ENCODE results near the gene DCTN1. TPM values are rescaled to one million over a fixed set of nuclear protein-coding genes. Genes with fewer than 3 reads are reported as not detected.

The DCTN1 gene
- total RNA-seq, 1 experiment from 2014 or later: 129 TPM

- Mint-ChIP-seq H3K27me3 (ENCODE audit: unreplicated experiment) (no peaks in the 10 kb centered on the region), H3K27ac (ENCODE audit: unreplicated experiment) (no peak overlapping the region), H3K4me3 (ENCODE audit: low read depth, unreplicated experiment) (no peak overlapping the region), H3K9me3 (ENCODE audit: low read depth, unreplicated experiment) (no peaks in the 10 kb centered on the region), H3K36me3 (ENCODE audit: insufficient read depth, unreplicated experiment) (no peaks in the 10 kb centered on the region), H3K4me1 (ENCODE audit: low read depth, unreplicated experiment) (no peaks in the 10 kb centered on the region)
- TF ChIP-seq CTCF (IDR thresholded peaks at IDR 0.05; ENCODE audit: unreplicated experiment): no peak
- DNase-seq: no peak
- no TSS peak for BruUV-seq (replicated peaks)
- CTCF ChIA-PET: interaction anchor here (0.6 to 1.2 kb wide), 6 partner anchors 58 to 510 kb away, joined by 3 to 14 read pairs (median 6); no protein-coding TSS in a partner anchor
- intact Hi-C loops (cut with micrococcal nuclease; ENCODE audit: unreplicated experiment): loop anchor here (2.0 to 10.0 kb wide), 3 partner anchors 67 to 201 kb away; no protein-coding TSS in a partner anchor
Measured at GRCh38 chr2:74333896-74334586, 46.1 kb downstream of the DCTN1 start.

- no peak for TF ChIP-seq CTCF (IDR thresholded peaks at IDR 0.05; ENCODE audit: unreplicated experiment)
- BruUV-seq (replicated peaks): no TSS peak
Measured at GRCh38 chr2:74333175-74333574, 46.9 kb downstream of the DCTN1 start.

GRCh38 chr2:74332550-74333174 lies 47.4 kb downstream of the DCTN1 start:
- H3K27me3 Mint-ChIP-seq (ENCODE audit: unreplicated experiment): no peaks in the 10 kb centered on the region
- H3K4me1 Mint-ChIP-seq (ENCODE audit: low read depth, unreplicated experiment): no peaks in the 10 kb centered on the region
- H3K4me3 Mint-ChIP-seq (ENCODE audit: low read depth, unreplicated experiment): no peak overlapping the region
- H3K27ac Mint-ChIP-seq (ENCODE audit: unreplicated experiment): no peak overlapping the region
- H3K36me3 Mint-ChIP-seq (ENCODE audit: insufficient read depth, unreplicated experiment): no peaks in the 10 kb centered on the region
- intact Hi-C loops (cut with micrococcal nuclease; ENCODE audit: unreplicated experiment): loop anchor here (10.0 kb wide), 1 partner anchor 202 kb away; no protein-coding TSS in a partner anchor
- TF ChIP-seq CTCF (IDR thresholded peaks at IDR 0.05; ENCODE audit: unreplicated experiment): no peak
- CTCF ChIA-PET: interaction anchor here (0.7 kb wide), 1 partner anchor 14 kb away, joined by 3 read pairs; no protein-coding TSS in a partner anchor
- H3K9me3 Mint-ChIP-seq (ENCODE audit: low read depth, unreplicated experiment): no peaks in the 10 kb centered on the region
- DNase-seq: no peak
- BruUV-seq (replicated peaks): no TSS peak

More at GRCh38 chr2:74333175-74333574, 46.9 kb downstream of the DCTN1 start:
- no peaks in the 10 kb centered on the region for H3K4me1 Mint-ChIP-seq (ENCODE audit: low read depth, unreplicated experiment)
- DNase-seq: peak; percentile 22
- no peaks in the 10 kb centered on the region for H3K27me3 Mint-ChIP-seq (ENCODE audit: unreplicated experiment)
- H3K36me3 Mint-ChIP-seq (ENCODE audit: insufficient read depth, unreplicated experiment): no peaks in the 10 kb centered on the region
- no peak overlapping the region for H3K4me3 Mint-ChIP-seq (ENCODE audit: low read depth, unreplicated experiment)
- H3K27ac Mint-ChIP-seq (ENCODE audit: unreplicated experiment): no peak overlapping the region
- intact Hi-C loops (cut with micrococcal nuclease; ENCODE audit: unreplicated experiment): loop anchor here (10.0 kb wide), 1 partner anchor 202 kb away; no protein-coding TSS in a partner anchor
- H3K9me3 Mint-ChIP-seq (ENCODE audit: low read depth, unreplicated experiment): no peaks in the 10 kb centered on the region
- CTCF ChIA-PET: no interaction called here

- DNase-seq: no peak
- intact Hi-C loops (cut with micrococcal nuclease; ENCODE audit: unreplicated experiment): no loop called here
- Mint-ChIP-seq H3K36me3 (ENCODE audit: insufficient read depth, unreplicated experiment) (no peaks in the 10 kb centered on the region), H3K27ac (ENCODE audit: unreplicated experiment) (no peak overlapping the region), H3K4me3 (ENCODE audit: low read depth, unreplicated experiment) (no peak overlapping the region), H3K4me1 (ENCODE audit: low read depth, unreplicated experiment) (no peaks in the 10 kb centered on the region), H3K27me3 (ENCODE audit: unreplicated experiment) (no peaks in the 10 kb centered on the region), H3K9me3 (ENCODE audit: low read depth, unreplicated experiment) (no peaks in the 10 kb centered on the region)
- BruUV-seq (replicated peaks): no TSS peak
- no peak for TF ChIP-seq CTCF (IDR thresholded peaks at IDR 0.05; ENCODE audit: unreplicated experiment)
- CTCF ChIA-PET: no interaction called here
Measured at GRCh38 chr2:74328573-74328972, 51.5 kb downstream of the DCTN1 start.

Measured in Calu3 (cell line).